ENCODE measurements around the gene MBOAT2.

DNA sequence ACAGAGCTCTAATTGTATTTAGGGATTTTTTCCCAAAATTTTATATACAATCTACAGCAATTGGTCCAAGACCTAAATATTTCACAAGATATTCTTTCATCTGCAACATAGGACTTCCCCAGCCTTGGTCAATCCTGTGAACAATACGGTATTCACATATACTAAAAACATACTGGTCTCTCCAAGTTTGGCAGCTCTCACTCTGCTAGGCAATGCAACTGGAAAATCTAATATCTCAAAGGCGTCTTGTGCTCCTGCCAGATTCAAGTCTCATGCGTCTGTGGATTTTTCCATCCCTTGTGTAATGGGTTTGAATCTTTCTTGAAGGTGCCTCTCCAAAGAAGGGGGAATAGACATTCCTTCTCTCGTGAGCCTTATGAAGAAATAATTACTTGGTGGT, 27.4 kb upstream of the MBOAT2 start:
- TF ChIP-seq, protein P1, sequence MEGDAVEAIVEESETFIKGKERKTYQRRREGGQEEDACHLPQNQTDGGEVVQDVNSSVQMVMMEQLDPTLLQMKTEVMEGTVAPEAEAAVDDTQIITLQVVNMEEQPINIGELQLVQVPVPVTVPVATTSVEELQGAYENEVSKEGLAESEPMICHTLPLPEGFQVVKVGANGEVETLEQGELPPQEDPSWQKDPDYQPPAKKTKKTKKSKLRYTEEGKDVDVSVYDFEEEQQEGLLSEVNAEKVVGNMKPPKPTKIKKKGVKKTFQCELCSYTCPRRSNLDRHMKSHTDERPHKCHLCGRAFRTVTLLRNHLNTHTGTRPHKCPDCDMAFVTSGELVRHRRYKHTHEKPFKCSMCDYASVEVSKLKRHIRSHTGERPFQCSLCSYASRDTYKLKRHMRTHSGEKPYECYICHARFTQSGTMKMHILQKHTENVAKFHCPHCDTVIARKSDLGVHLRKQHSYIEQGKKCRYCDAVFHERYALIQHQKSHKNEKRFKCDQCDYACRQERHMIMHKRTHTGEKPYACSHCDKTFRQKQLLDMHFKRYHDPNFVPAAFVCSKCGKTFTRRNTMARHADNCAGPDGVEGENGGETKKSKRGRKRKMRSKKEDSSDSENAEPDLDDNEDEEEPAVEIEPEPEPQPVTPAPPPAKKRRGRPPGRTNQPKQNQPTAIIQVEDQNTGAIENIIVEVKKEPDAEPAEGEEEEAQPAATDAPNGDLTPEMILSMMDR (IDR thresholded peaks at IDR 0.05), result no peak
- no peak for TF ChIP-seq POLR2AphosphoS5 (IDR thresholded peaks at IDR 0.05; ENCODE audit: low read depth, low read length)

Data from Panc1 (cell line).